Epithelial cell of proximal tubule (primary cell): Measurements from ENCODE around the gene ATN1. TPM values are rescaled to one million over a fixed set of nuclear protein-coding genes. Genes with fewer than 3 reads are reported as not detected.

ENCODE experiments used
- DNase-seq: peaks from one replicate; pipeline ENCODE4 v3.0.0-alpha.2; 2011; ENCODE audit warnings: low read depth
- H3K4me3 ChIP-seq: 2 replicates; pipeline ENCODE4 v1.5.1; 2011; ENCODE audit warnings: low read depth, mild to moderate bottlenecking, low read length
- CTCF ChIP-seq: conservative IDR thresholded peaks from 2 replicates; pipeline ENCODE4 v1.5.1; 2012; ENCODE audit warnings: low read depth, mild to moderate bottlenecking, low read length
- total RNA-seq: library from RNA; depleted of rRNA; stranded (reverse); fragments of >200 nt; gene quantifications from 2 replicates; pipeline ENCODE4 v1.2.3, GENCODE V29; 2015

Gene ATN1
- total RNA-seq, 1 donor from 2014 or later: 17.9 TPM

GRCh38 chr12:6975297-6976032 lies 47.7 kb downstream of the ATN1 start:
- no peak overlapping the region for H3K4me3 ChIP-seq
- DNase-seq: no peak
- TF ChIP-seq CTCF: no peak

GRCh38 chr12:6977653-6978052 lies 49.9 kb downstream of the ATN1 start:
- no peak for DNase-seq
- H3K4me3 ChIP-seq: no peak overlapping the region
- no peak for TF ChIP-seq CTCF

GRCh38 chr12:6978188-6978587 lies 50.4 kb downstream of the ATN1 start:
- TF ChIP-seq CTCF: no peak
- H3K4me3 ChIP-seq: no peak overlapping the region
- DNase-seq: no peak

- no peak for DNase-seq
- TF ChIP-seq CTCF: no peak
Observed at GRCh38 chr12:6978611-6979011, 50.9 kb downstream of the ATN1 start.

GRCh38 chr12:6979021-6979420 lies 51.3 kb downstream of the ATN1 start:
- DNase-seq: no peak
- no peak overlapping the region for H3K4me3 ChIP-seq
- TF ChIP-seq CTCF: no peak

More at GRCh38 chr12:6978611-6979011, 50.9 kb downstream of the ATN1 start:
- no peak overlapping the region for H3K4me3 ChIP-seq

GRCh38 chr12:6979453-6979852 lies 51.7 kb downstream of the ATN1 start:
- no peak for TF ChIP-seq CTCF
- no peak overlapping the region for H3K4me3 ChIP-seq
- DNase-seq: no peak

- H3K4me3 ChIP-seq: no peak overlapping the region
- TF ChIP-seq CTCF: no peak
- no peak for DNase-seq
Observed at GRCh38 chr12:6980075-6980474, 52.3 kb downstream of the ATN1 start.
